HG03520 (cell line): ENCODE measurements around the gene ZNF827.

Experiments used
- ATAC-seq: cut with Tn5 transposase; IDR thresholded peaks from one replicate; pipeline ENCODE4 v1.9.1; 2021; ENCODE audit warnings: mild to moderate bottlenecking, moderate library complexity; ENCODE audit not compliant: unreplicated experiment

ZNF827 gene

DNA sequence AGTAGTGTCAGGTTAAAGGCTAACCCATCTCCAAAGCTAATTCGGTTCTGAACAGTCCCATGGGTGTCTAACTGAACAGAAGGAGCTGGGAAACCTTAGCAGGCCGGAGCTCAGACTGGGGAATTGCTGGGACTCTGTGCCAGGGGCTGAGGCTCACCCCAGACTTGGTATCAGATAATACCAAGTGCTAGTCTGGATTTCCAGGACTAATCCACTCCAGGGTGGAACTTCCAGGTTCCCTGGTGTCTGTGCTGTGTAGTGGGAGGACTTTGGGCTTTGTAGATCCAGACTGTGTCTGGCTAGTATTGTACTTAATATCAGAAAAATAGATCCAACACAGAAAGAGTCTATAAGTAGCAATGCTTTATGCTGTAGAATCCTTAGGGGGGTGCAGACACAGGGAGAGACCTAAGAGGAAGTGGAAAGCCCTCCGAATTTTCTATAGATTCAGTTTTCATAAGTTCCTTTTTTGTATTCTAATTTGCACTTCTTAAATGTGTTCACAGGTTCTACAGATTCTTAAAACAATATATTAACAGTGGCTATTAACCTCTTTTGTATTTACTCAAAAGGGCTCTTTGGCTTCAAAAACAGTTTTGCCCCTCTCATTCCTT, 4.1 kb downstream of the ZNF827 start:
- no peak for ATAC-seq

DNA sequence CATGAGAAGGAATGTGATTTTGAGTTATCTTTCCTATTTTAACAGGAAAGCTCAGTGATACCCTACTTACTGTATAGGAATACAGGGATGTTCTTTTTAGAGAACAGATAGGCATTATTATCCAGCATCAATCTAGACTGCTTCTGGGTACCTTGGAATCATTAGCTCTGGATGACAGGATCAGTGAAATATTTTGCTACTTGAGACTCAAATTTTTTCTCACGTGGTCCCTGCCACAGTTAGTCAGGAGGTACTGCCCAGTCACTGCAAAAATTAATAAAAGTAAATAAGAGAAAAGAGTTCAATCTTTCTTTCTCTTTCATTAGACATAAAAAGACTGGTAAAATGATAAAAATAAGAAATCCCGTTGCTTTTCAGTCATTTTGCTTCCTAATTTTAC, 5.5 kb downstream of the ZNF827 start:
- ATAC-seq, result no peak

DNA sequence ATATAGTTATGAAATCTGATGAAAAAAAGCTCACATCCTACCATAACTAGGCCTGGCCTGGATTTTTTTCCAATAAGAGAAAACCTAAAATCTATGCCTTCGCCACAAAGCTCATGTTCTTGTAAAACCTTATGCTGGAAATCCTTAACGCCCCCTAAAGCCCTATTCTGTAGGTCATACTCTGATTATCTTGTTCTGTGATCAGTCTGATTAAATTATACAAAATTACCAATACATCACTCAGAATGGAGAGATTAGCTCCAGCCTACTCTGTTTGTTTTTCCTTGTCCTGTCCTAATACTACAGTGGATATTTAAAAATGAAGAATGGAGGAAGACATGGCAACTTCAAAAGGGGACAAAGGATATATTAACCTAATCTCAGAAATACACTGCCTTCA, 7.2 kb downstream of the ZNF827 start:
- ATAC-seq, result no peak

- no peak for ATAC-seq
Observed at GRCh38 chr4:145930592-145930991, 8.0 kb downstream of the ZNF827 start.

DNA sequence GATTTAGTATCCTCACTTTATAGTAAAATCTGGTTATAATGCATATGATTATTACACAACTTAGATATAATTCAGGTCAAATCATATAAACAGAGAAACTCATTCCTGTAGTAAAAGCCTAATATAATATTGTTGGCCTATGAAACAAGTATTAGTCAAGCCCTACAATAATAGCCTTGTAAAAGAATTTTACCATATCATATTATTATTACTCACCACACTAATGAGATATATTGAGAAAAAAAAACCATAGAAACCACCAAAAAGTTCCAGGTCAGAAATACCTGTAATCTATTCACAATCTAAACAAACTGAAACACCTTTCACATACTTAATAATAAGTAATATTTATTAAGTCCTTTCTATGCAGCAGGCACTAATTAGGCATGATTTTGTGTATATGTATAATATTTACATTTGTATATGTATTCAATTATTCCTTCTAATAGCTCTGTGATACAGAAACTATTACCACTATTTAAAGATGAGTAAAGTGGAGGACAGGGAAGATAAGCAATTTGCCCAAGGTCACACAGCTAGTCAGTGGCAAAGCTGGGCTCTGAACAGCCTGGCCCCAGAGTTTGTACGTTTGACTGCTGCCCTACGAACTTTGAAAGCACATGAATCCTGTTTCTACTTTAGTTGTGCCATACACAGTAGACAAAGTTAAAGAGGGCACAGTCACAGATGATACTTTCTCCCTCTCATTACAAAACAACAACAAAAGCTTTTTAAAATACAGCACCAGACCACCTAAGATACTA, 9.0 kb downstream of the ZNF827 start:
- ATAC-seq, result no peak

DNA sequence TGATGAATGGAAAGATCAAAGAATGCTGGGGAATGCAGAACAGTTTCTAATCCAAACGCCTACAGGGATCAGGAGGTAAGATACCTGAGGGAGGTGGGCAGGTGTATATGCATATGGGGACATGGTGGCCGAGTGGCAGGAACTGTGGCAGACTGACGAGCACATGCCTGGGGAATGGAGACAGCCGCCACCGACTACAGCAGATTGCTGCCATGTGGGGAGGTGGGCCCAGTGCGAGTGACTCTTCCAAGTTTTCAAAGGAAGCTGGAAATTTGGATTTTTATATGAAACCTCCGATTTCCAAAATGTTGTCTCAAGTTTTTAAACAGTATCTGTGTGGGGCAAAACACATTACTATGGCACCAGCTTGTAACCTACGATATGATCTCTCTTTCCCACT, 9.9 kb downstream of the ZNF827 start:
- no peak for ATAC-seq

DNA sequence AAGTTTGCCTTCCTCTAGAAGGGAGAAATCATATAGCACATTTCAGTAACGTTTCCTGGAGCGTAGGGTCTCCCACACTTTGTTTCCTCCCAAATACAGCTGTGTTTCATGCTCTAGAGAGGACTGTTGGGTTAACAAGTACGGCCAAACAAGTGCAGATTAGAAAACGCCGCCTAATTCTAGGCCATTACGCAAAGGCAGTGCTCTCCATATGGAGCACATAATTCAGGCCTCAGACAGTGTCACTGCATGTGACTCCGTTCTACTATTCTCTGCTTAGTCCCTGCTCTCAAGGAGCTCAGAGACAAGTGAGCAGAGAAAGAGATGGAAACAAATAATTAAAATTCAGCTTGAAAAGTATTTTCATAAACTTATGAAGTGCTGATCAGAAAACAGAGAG, 11.6 kb downstream of the ZNF827 start:
- no peak for ATAC-seq

GRCh38 chr4:145921231-145921630, 17.4 kb downstream of the ZNF827 start:
- no peak for ATAC-seq

DNA sequence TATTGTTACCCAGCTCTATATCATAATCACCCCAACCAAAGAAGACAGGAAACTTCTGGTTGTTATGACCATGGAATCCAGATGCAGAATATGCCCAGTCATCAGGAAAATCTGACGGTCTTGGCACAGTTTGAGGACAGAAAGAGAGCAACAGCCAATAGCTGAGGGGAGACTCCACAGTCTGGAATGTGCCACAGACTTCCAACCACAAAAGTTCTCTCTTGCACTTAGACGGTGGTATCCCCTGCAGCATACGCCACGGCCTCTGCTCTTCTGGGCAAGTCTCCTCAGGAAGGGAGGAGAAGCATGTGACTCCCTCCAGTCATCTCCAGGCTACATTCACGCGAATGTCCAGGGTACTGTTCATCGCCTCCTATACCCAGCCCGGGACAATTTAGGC, 18.4 kb downstream of the ZNF827 start:
- no peak for ATAC-seq

DNA sequence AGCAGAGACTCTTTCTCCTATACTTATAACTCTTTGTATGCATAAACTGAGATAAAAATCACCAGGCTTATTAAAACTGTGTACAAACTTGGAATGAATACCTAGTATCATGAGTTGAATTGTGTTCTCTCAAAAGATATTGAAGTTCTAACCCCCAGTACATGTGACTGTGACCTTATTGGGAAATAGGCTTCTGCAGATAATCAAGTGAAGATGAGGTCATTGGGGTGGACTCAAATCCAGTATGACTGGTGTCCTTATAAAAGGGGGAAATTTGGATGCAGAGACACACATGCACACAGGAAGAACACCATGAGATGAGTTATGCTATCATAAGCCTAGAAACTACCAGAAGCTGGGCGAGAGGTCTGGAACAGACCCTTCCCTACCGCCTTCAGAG, 26.2 kb downstream of the ZNF827 start:
- ATAC-seq, result no peak

- ATAC-seq, result no peak
Observed at GRCh38 chr4:145909773-145910172, 28.9 kb downstream of the ZNF827 start.

GRCh38 chr4:145909281-145909715, 29.3 kb downstream of the ZNF827 start:
- no peak for ATAC-seq

DNA sequence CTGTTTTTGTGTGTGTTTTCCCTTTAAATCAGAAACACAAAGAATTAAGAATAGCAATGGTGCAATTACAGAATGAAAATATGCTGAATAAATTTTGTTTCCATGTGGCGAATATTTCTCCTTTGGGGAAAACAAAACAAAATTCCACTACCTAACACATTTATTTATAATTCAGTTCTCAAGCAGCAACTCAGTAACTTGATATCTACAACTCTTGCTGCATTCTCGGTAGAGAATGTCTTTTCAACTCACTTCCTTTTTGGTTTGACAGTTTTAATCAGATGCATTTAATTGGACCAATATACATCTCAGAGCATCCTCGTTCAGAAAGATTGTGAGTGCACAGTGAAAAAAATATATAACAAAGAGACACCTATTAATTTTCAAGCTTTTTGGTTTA, 30.8 kb downstream of the ZNF827 start:
- ATAC-seq, result no peak

GRCh38 chr4:145907390-145907789, 31.2 kb downstream of the ZNF827 start:
- ATAC-seq, result no peak

DNA sequence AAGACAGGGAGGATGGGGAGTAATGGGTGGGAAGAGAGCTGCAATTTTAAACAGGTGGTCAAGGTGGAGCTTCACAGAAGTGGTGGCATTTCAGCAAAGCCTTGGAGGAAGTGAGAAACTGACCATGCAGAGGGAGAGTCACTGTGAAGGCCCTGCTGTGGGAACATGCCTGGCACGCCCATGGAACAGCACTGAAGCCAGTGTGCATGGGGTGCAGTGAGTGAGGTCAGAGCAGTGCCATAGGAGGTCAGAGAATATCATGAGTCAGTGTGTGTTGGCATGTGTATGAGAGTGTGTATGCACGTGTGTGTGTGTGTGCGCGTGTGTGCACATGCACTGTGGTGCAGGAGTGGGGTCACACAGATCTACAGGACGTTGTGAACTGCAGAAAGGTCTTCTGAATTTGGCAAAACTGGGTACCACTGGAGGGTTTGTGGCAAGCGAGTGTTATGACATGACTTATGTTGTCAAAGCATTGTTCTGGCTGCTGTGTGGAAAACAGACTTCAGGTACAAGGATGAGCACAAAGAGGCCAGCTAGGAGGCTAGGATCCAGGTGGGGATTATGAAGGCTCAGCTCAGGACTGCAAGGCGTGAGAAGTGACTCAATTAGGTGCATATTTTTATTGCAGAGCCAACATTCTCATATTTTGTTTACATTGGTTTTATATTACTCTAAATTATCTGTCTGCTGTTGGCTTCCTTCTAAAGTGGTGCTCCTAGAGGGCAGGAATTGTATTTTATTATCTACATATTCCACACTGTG, 34.0 kb downstream of the ZNF827 start:
- no peak for ATAC-seq

DNA sequence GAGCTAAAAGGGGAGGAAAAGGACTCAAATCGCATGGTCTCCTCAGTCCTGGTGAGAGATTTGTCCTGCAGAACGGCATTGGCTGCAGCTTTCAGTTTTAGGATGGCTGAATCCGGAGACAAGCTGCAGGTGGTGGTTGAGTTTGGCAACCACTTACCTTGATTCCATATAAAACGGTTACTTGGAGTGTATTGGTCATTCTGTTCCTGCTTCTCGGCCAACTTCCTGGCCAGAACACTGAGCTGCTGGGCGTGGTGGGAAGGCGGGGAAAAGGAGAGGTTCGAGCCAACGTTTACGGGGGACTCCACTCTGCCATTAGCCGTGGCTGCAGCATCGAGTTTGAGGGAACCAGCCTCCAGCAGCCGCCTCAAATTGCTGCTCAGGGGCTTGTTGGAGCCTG, 36.1 kb downstream of the ZNF827 start:
- no peak for ATAC-seq

DNA sequence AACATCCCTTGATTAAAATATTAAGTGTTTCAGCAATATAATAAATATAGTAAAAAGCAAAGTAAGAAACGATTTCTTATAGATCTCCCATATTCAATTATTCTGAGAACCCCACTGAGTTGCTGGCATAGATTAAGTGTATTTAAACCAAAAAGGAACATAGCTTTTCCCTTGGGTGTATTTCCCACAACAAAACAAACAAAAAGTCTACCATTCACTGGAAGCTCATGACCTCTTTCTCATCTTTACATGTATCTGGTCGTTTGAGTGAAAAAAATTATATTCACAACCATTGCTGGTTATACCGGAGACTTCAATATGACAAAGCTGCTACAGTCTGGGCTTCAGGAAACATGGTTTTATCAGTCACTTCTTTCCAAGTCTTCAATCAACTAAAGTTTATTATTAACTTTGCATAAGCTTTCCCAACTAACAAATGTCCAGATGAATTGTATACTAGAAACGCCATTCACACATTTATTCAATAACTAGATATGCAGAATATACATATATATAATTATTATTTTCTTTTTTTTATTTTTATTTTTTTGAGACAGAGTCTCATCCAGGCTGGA, 38.6 kb downstream of the ZNF827 start:
- no peak for ATAC-seq

- ATAC-seq, result no peak
Observed at GRCh38 chr4:145898926-145899531, 39.6 kb downstream of the ZNF827 start.

GRCh38 chr4:145898466-145898865, 40.2 kb downstream of the ZNF827 start:
- no peak for ATAC-seq

DNA sequence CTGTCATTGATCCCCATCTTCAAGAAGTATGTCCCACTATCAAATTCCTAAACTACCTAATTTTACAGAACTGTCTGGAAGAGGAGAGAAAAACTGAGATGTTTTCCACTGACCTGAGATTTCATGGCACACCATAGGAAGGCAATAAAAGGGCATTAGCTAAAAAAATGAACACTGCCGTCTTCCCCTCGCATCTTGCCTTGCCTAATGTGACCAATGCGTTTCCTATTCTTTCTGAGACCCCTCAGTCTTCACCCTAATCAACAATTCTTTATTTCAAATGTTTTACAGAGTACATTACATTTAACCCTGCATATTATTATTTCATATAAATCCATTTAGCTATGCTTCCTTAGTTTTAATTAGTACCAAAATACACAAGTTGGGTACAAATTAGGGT, 43.6 kb downstream of the ZNF827 start:
- ATAC-seq, result no peak

DNA sequence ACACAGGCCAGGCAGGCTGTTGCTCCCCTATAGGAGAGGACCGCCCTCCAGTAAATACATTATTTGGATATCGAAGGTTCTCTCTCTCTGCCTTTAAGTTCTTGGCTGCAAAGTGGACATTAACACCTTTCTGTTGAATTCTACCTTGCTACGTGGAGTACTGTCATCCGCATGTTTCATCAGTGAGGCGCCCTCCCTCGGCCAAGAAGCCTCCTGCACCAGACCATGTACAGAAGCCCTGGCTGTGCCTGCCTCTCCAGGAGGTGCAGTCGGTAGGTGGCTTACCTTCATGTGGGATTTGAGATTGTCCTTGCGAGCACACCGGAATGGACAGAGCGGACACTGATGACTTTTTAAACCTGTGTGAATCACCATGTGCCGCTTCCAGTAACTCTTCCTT, 46.7 kb downstream of the ZNF827 start:
- ATAC-seq, result no peak
